ENCODE results near the gene ZSCAN4.

Gene ZSCAN4

DNA sequence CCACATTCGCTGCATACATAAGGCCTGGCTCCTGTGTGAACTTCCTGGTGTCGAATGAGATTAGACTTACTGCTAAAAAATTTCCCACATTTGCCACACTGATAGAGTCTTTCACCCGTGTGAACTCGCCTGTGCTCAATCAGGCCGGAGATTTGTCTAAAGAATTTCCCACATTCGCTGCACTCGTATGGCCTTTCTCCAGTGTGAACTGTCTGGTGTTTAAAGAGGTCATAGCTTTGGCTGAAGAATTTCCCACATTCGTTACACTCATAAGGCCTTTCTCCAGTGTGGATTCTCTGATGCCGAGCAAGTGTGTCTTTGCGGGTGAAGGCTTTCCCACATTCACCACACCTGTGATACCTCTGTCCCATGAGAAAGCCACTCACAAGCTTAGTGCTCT lies 52.1 kb downstream of the ZSCAN4 start:
- TF ChIP-seq, protein P1, sequence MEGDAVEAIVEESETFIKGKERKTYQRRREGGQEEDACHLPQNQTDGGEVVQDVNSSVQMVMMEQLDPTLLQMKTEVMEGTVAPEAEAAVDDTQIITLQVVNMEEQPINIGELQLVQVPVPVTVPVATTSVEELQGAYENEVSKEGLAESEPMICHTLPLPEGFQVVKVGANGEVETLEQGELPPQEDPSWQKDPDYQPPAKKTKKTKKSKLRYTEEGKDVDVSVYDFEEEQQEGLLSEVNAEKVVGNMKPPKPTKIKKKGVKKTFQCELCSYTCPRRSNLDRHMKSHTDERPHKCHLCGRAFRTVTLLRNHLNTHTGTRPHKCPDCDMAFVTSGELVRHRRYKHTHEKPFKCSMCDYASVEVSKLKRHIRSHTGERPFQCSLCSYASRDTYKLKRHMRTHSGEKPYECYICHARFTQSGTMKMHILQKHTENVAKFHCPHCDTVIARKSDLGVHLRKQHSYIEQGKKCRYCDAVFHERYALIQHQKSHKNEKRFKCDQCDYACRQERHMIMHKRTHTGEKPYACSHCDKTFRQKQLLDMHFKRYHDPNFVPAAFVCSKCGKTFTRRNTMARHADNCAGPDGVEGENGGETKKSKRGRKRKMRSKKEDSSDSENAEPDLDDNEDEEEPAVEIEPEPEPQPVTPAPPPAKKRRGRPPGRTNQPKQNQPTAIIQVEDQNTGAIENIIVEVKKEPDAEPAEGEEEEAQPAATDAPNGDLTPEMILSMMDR (conservative IDR thresholded peaks at IDR 0.05; ENCODE audit: low read depth, low read length): no peak
- peak; percentile 7 for DNase-seq (ENCODE audit: low read depth)
- no peak overlapping the region for H3K4me3 ChIP-seq (ENCODE audit: low read depth, low read length)

Measured in choroid plexus epithelial cell (primary cell).